ENCODE data around the gene DUS4L.

GRCh38 chr7:107544848-107545591, 18.8 kb upstream of the DUS4L start:
- TF ChIP-seq POLR2A (IDR thresholded peaks at IDR 0.05) (no peak), POLR2AphosphoS5 (IDR thresholded peaks at IDR 0.05) (no peak)
- TF ChIP-seq, protein P1, sequence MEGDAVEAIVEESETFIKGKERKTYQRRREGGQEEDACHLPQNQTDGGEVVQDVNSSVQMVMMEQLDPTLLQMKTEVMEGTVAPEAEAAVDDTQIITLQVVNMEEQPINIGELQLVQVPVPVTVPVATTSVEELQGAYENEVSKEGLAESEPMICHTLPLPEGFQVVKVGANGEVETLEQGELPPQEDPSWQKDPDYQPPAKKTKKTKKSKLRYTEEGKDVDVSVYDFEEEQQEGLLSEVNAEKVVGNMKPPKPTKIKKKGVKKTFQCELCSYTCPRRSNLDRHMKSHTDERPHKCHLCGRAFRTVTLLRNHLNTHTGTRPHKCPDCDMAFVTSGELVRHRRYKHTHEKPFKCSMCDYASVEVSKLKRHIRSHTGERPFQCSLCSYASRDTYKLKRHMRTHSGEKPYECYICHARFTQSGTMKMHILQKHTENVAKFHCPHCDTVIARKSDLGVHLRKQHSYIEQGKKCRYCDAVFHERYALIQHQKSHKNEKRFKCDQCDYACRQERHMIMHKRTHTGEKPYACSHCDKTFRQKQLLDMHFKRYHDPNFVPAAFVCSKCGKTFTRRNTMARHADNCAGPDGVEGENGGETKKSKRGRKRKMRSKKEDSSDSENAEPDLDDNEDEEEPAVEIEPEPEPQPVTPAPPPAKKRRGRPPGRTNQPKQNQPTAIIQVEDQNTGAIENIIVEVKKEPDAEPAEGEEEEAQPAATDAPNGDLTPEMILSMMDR (IDR thresholded peaks at IDR 0.05), result no peak
